HEK293 (cell line): ENCODE data around the gene FHDC1.

Source experiments
- CTCF ChIA-PET: fragments of 350-600 bp; formaldehyde crosslinking; extraction: SDS; loops from one replicate; lab custom pipeline; 2021; ENCODE audit warnings: antibody characterized with exemption; lab: Yijun Ruan, JAX
- POLR2A ChIA-PET: fragments of 300-600 bp; formaldehyde crosslinking; extraction: SDS; loops from one replicate; lab custom pipeline; 2020; ENCODE audit warnings: antibody characterized with exemption, inconsistent platforms; lab: Yijun Ruan, JAX
- H3K27ac ChIP-seq: fragments of 200-500 bp; sonication (Bioruptor generic); 2 replicates; pipeline ENCODE4 v1.5.1; 2014; ENCODE audit warnings: low read depth, low read length, control low read depth, inconsistent platforms; ENCODE audit errors: extremely low read depth
- H3K36me3 ChIP-seq, 2 experiments: fragments of 200-500 bp in 1 of 2; sonication (Bioruptor generic) in 1 of 2; 1 replicate in 1 of 2; 2 replicates in 1 of 2; pipeline ENCODE4 v1.5.1; 2014 to 2017; ENCODE audit warnings: inconsistent platforms in 2 of 2, low read length in 2 of 2; ENCODE audit not compliant: control insufficient read depth in 2 of 2, insufficient read depth in 1 of 2
- H3K4me1 ChIP-seq: fragments of 200-500 bp; sonication (Bioruptor generic); 2 replicates; pipeline ENCODE4 v1.5.1; 2014; ENCODE audit warnings: mild to moderate bottlenecking, low read length, inconsistent platforms; ENCODE audit not compliant: control insufficient read depth, insufficient read depth
- H3K4me3 ChIP-seq: 2 replicates; pipeline ENCODE4 v1.5.1; 2011; ENCODE audit warnings: low read depth, mild to moderate bottlenecking, control low read depth, low read length, moderate library complexity
- H3K9me3 ChIP-seq: fragments of 200-500 bp; sonication (Bioruptor generic); 2 replicates; pipeline ENCODE4 v1.5.1; 2014; ENCODE audit warnings: low read depth, low read length, inconsistent platforms; ENCODE audit not compliant: control insufficient read depth, insufficient read depth
- EGR2 ChIP-seq: fragments of 450-650 bp; formaldehyde crosslinking; IDR thresholded peaks from 2 replicates; pipeline ENCODE4 v1.5.1; 2016; ENCODE audit warnings: low read depth, missing biosample characterization, missing genetic modification characterization
- MZF1 ChIP-seq: fragments of 450-650 bp; formaldehyde crosslinking; IDR thresholded peaks from 2 replicates; pipeline ENCODE4 v1.5.1; 2017; ENCODE audit warnings: missing biosample characterization, missing genetic modification characterization, borderline replicate concordance
- ZBTB17 ChIP-seq: fragments of 450-650 bp; formaldehyde crosslinking; IDR thresholded peaks from 2 replicates; pipeline ENCODE4 v1.5.1; 2016; ENCODE audit warnings: missing biosample characterization, missing genetic modification characterization
- ZFHX2 ChIP-seq: fragments of 450-650 bp; formaldehyde crosslinking; conservative IDR thresholded peaks from 2 replicates; pipeline ENCODE4 v1.5.1; 2016; ENCODE audit warnings: missing biosample characterization, missing genetic modification characterization
- ZNF121 ChIP-seq: fragments of 450-650 bp; formaldehyde crosslinking; IDR thresholded peaks from 2 replicates; pipeline ENCODE4 v1.5.1; 2016; ENCODE audit warnings: missing biosample characterization, missing genetic modification characterization
- ZNF157 ChIP-seq: fragments of 450-650 bp; formaldehyde crosslinking; IDR thresholded peaks from 2 replicates; pipeline ENCODE4 v1.5.1; 2016; ENCODE audit warnings: missing biosample characterization, missing genetic modification characterization
- ZNF169 ChIP-seq: fragments of 450-650 bp; formaldehyde crosslinking; IDR thresholded peaks from 2 replicates; pipeline ENCODE4 v1.5.1; 2016; ENCODE audit warnings: missing biosample characterization, missing genetic modification characterization
- ZNF184 ChIP-seq: fragments of 450-650 bp; IDR thresholded peaks from 2 replicates; pipeline ENCODE4 v1.5.1; 2018; ENCODE audit warnings: missing biosample characterization, mild to moderate bottlenecking, missing genetic modification characterization
- ZNF202 ChIP-seq: fragments of 450-650 bp; formaldehyde crosslinking; IDR thresholded peaks from 2 replicates; pipeline ENCODE4 v1.5.1; 2016; ENCODE audit warnings: missing biosample characterization, missing genetic modification characterization, borderline replicate concordance
- ZNF214 ChIP-seq: fragments of 450-650 bp; formaldehyde crosslinking; IDR thresholded peaks from 2 replicates; pipeline ENCODE4 v1.5.1; 2017; ENCODE audit warnings: missing biosample characterization, mild to moderate bottlenecking, missing genetic modification characterization, borderline replicate concordance
- ZNF248 ChIP-seq: fragments of 450-650 bp; formaldehyde crosslinking; IDR thresholded peaks from 2 replicates; pipeline ENCODE4 v1.5.1; 2017; ENCODE audit warnings: missing biosample characterization, missing genetic modification characterization
- ZNF266 ChIP-seq: fragments of 450-650 bp; formaldehyde crosslinking; IDR thresholded peaks from 2 replicates; pipeline ENCODE4 v1.5.1; 2016; ENCODE audit warnings: missing biosample characterization, missing genetic modification characterization, low read depth
- ZNF274 ChIP-seq, 2 experiments: fragments of 200-500 bp in 1 of 2; fragments of 450-650 bp in 1 of 2; sonication (Bioruptor generic) in 1 of 2; formaldehyde crosslinking in 1 of 2; IDR thresholded peaks; 2 replicates each; pipeline versions ENCODE4 v1.5.1 to v1.6.1; 2014 to 2016; ENCODE audit warnings: borderline replicate concordance in 1 of 2, inconsistent platforms in 1 of 2, low read length in 1 of 2, missing biosample characterization in 1 of 2, missing genetic modification characterization in 1 of 2
- ZNF366 ChIP-seq: fragments of 450-650 bp; formaldehyde crosslinking; conservative IDR thresholded peaks from 2 replicates; pipeline ENCODE4 v1.5.1; 2016; ENCODE audit warnings: missing biosample characterization, missing genetic modification characterization
- ZNF555 ChIP-seq: fragments of 450-650 bp; formaldehyde crosslinking; conservative IDR thresholded peaks from 2 replicates; pipeline ENCODE4 v1.5.1; 2017; ENCODE audit warnings: missing biosample characterization, mild to moderate bottlenecking, missing genetic modification characterization, inconsistent platforms
- ZNF621 ChIP-seq: fragments of 450-650 bp; formaldehyde crosslinking; IDR thresholded peaks from 2 replicates; pipeline ENCODE4 v1.5.1; 2017; ENCODE audit warnings: missing biosample characterization, missing genetic modification characterization
- ZNF623 ChIP-seq: fragments of 450-650 bp; formaldehyde crosslinking; IDR thresholded peaks from 2 replicates; pipeline ENCODE4 v1.5.1; 2016; ENCODE audit warnings: missing biosample characterization, missing genetic modification characterization
- ZNF747 ChIP-seq: fragments of 450-650 bp; formaldehyde crosslinking; IDR thresholded peaks from 2 replicates; pipeline ENCODE4 v1.5.1; 2016; ENCODE audit warnings: missing biosample characterization, missing genetic modification characterization
- ZNF76 ChIP-seq: fragments of 450-650 bp; formaldehyde crosslinking; IDR thresholded peaks from 2 replicates; pipeline ENCODE4; 2016; ENCODE audit warnings: low read depth, missing biosample characterization, missing genetic modification characterization, borderline replicate concordance
- ZNF843 ChIP-seq: fragments of 450-650 bp; formaldehyde crosslinking; IDR thresholded peaks from 2 replicates; pipeline ENCODE4 v1.5.1; 2016; ENCODE audit warnings: missing biosample characterization, missing genetic modification characterization
- TF ChIP-seq, protein P1 (sequence below): fragments of 450-650 bp; formaldehyde crosslinking; IDR thresholded peaks from 2 replicates; pipeline ENCODE4 v1.5.1; 2016; ENCODE audit warnings: missing biosample characterization, missing genetic modification characterization
- TF ChIP-seq, protein P2 (sequence below): fragments of 450-650 bp; formaldehyde crosslinking; conservative IDR thresholded peaks from 2 replicates; pipeline ENCODE4 v1.5.1; 2016; ENCODE audit warnings: low read depth, missing biosample characterization, missing genetic modification characterization

FHDC1 gene

DNA sequence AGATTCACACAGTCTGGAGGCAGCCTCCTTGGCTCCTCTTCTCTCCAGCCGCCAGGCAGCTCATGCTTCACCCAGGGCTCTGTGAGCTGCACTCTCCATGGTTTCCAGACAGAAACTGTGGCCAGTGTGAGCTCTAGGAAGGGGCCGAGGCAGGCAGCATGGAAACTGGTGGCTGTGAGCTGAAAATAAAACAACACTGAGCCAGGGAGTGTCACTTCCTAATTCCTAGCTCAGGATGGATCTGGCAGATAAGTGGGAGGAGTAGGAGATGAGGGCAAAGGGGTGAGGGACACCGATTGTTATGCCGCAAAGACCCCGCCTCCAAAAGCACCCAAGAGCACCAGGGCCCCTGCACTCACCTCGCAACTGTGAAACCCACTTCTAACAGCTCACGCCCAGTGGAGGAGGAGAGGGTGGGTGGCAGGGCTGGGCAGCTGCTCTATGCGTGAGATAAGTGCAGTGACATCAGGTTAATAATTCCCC is 69.8 kb downstream of the FHDC1 start:
- no peaks in the 10 kb centered on the region for H3K9me3 ChIP-seq
- ChIA-PET CTCF (no interaction called here), POLR2A (interaction anchor here (0.6 kb wide), 1 partner anchor 9 kb away, joined by 3 read pairs; no protein-coding TSS in a partner anchor)
- H3K36me3 ChIP-seq: no peaks in the 10 kb centered on the region
- no peaks in the 10 kb centered on the region for H3K4me1 ChIP-seq
- H3K27ac ChIP-seq: no peak overlapping the region
- TF ChIP-seq ZNF621 (tag by site-specific recombination) (no peak), ZNF843 (no peak), ZNF202 (tag by site-specific recombination) (no peak), ZNF623 (tag by site-specific recombination) (no peak), ZNF169 (tag by site-specific recombination) (no peak), EGR2 (tag by site-specific recombination) (peak; percentile 82), ZFHX2 (tag by site-specific recombination) (peak; percentile 82), ZNF157 (no peak), ZNF266 (tag by site-specific recombination) (no peak), ZNF248 (tag by site-specific recombination) (no peak)
- TF ChIP-seq, protein P1, sequence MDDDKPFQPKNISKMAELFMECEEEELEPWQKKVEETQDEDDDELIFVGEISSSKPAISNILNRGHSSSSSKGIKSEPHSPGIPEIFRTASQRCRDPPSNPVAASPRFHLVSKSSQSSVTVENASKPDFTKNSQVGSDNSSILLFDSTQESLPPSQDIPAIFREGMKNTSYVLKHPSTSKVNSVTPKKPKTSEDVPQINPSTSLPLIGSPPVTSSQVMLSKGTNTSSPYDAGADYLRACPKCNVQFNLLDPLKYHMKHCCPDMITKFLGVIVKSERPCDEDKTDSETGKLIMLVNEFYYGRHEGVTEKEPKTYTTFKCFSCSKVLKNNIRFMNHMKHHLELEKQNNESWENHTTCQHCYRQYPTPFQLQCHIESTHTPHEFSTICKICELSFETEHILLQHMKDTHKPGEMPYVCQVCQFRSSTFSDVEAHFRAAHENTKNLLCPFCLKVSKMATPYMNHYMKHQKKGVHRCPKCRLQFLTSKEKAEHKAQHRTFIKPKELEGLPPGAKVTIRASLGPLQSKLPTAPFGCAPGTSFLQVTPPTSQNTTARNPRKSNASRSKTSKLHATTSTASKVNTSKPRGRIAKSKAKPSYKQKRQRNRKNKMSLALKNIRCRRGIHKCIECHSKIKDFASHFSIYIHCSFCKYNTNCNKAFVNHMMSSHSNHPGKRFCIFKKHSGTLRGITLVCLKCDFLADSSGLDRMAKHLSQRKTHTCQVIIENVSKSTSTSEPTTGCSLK (tag by site-specific recombination): no peak
- TF ChIP-seq, protein P2, sequence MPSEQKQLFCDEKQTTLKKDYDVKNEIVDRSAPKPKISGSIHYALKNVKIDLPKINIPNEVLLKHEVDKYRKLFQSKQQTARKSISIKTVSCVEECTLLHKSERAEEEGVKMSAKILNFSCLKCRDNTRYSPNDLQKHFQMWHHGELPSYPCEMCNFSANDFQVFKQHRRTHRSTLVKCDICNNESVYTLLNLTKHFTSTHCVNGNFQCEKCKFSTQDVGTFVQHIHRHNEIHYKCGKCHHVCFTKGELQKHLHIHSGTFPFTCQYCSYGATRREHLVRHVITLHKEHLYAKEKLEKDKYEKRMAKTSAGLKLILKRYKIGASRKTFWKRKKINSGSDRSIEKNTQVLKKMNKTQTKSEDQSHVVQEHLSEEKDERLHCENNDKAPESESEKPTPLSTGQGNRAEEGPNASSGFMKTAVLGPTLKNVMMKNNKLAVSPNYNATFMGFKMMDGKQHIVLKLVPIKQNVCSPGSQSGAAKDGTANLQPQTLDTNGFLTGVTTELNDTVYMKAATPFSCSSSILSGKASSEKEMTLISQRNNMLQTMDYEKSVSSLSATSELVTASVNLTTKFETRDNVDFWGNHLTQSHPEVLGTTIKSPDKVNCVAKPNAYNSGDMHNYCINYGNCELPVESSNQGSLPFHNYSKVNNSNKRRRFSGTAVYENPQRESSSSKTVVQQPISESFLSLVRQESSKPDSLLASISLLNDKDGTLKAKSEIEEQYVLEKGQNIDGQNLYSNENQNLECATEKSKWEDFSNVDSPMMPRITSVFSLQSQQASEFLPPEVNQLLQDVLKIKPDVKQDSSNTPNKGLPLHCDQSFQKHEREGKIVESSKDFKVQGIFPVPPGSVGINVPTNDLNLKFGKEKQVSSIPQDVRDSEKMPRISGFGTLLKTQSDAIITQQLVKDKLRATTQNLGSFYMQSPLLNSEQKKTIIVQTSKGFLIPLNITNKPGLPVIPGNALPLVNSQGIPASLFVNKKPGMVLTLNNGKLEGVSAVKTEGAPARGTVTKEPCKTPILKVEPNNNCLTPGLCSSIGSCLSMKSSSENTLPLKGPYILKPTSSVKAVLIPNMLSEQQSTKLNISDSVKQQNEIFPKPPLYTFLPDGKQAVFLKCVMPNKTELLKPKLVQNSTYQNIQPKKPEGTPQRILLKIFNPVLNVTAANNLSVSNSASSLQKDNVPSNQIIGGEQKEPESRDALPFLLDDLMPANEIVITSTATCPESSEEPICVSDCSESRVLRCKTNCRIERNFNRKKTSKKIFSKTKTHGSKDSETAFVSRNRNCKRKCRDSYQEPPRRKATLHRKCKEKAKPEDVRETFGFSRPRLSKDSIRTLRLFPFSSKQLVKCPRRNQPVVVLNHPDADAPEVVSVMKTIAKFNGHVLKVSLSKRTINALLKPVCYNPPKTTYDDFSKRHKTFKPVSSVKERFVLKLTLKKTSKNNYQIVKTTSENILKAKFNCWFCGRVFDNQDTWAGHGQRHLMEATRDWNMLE (tag by site-specific recombination): no peak
- H3K4me3 ChIP-seq: no peak overlapping the region

DNA sequence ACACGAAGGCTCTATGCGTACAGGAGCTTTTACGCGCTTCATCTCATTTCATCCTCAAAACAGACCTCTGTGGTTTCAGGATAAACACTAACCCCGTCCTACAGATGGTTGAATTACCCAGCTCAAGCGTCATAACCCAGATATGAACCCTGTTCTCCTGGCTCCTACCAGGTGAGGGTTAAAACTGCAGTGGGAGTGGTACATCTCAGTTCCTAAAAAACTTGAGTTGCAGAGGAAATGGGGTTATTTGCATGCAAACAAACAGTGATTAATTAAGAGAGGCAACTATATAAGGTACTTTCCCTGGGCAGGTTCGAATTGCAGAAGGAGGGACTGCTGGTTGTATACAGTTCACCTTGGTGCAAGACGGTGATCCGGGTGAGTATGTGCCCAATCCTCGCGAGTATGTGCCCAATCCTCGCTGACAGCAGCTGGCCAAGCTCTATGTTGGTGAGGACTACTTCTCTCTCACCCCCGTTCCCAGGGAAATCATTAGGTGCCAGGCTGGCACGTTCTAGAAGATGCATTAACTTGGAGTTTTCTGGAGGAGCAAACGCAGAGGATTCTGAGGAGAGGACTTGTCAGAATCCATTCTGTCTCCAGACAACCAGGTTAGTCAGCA is 72.6 kb downstream of the FHDC1 start:
- H3K27ac ChIP-seq: no peak overlapping the region
- no peaks in the 10 kb centered on the region for H3K4me1 ChIP-seq
- no peaks in the 10 kb centered on the region for H3K36me3 ChIP-seq
- POLR2A ChIA-PET: no interaction called here
- TF ChIP-seq MZF1 (tag by site-specific recombination) (no peak), ZNF214 (tag by site-specific recombination) (no peak), ZNF274 (IDR thresholded peaks at IDR 0.05; ENCODE audit: low read length) (no peak), ZNF274 (tag by site-specific recombination; IDR thresholded peaks at IDR 0.05; ENCODE audit: borderline replicate concordance) (no peak), ZNF747 (tag by site-specific recombination) (no peak), ZNF366 (no peak), ZNF184 (tag by site-specific recombination) (no peak), ZNF555 (no peak), ZNF76 (tag by site-specific recombination) (no peak), ZBTB17 (tag by site-specific recombination) (no peak), ZNF121 (tag by site-specific recombination) (no peak)
- TF ChIP-seq, all 188 proteins: peak for 0
- H3K9me3 ChIP-seq: no peaks in the 10 kb centered on the region
- no peak overlapping the region for H3K4me3 ChIP-seq
- CTCF ChIA-PET: no interaction called here
